GM23338 (cell line): ENCODE data around the gene TASP1. TPM values are rescaled to one million over a fixed set of nuclear protein-coding genes. Genes with fewer than 3 reads are reported as not detected.

Source experiments
- ATAC-seq: fragments of 200-7000 bp; cut with Tn5 transposase; 3 replicates; pipeline ENCODE4 v1.9.1; 2020
- DNase-seq: peaks from one replicate; pipeline ENCODE4 v3.0.0-alpha.2; 2015; ENCODE audit warnings: low spot score
- H2AFZ ChIP-seq: fragments of 200-600 bp; sonication (generic); 2 replicates; pipeline ENCODE4 v1.8.0; 2016; ENCODE audit warnings: antibody characterized with exemption, mild to moderate bottlenecking, moderate library complexity
- H3F3A ChIP-seq: fragments of 200-600 bp; sonication (generic); replicated peaks from 2 replicates; pipeline ENCODE4 v1.8.0; 2017; ENCODE audit warnings: antibody characterized with exemption, mixed run types, low read depth
- H3K27ac ChIP-seq: fragments of 200-600 bp; sonication (generic); 2 replicates; pipeline ENCODE4 v1.6.1; 2016; ENCODE audit warnings: low read depth
- H3K27me3 ChIP-seq: fragments of 200-600 bp; sonication (generic); 2 replicates; pipeline ENCODE4 v1.8.0; 2016; ENCODE audit warnings: mild to moderate bottlenecking, mixed run types, moderate library complexity; ENCODE audit not compliant: insufficient read depth
- H3K36me3 ChIP-seq: fragments of 200-600 bp; sonication (generic); 2 replicates; pipeline ENCODE4 v1.8.0; 2016; ENCODE audit warnings: mild to moderate bottlenecking; ENCODE audit not compliant: insufficient read depth
- H3K4me1 ChIP-seq: fragments of 200-600 bp; sonication (generic); 2 replicates; pipeline ENCODE4 v1.8.0; 2016; ENCODE audit warnings: mild to moderate bottlenecking, moderate library complexity; ENCODE audit not compliant: insufficient read depth
- H3K4me2 ChIP-seq: fragments of 200-600 bp; sonication (generic); 2 replicates; pipeline ENCODE4 v1.7.1; 2017; ENCODE audit warnings: mixed run types
- H3K4me3 ChIP-seq: fragments of 200-600 bp; sonication (generic); 2 replicates; pipeline ENCODE4 v1.6.1; 2016; ENCODE audit warnings: mixed run types
- H3K79me2 ChIP-seq: fragments of 200-600 bp; sonication (generic); replicated peaks from 2 replicates; pipeline ENCODE4 v1.8.0; 2017; ENCODE audit warnings: mild to moderate bottlenecking; ENCODE audit not compliant: insufficient read depth
- H3K9me2 ChIP-seq: fragments of 200-600 bp; sonication (generic); 2 replicates; pipeline ENCODE4 v1.8.0; 2017; ENCODE audit not compliant: insufficient read depth
- H4K20me1 ChIP-seq: fragments of 200-600 bp; sonication (generic); replicated peaks from 2 replicates; pipeline ENCODE4 v1.8.0; 2017; ENCODE audit warnings: mild to moderate bottlenecking; ENCODE audit not compliant: insufficient read depth
- H3K27ac Mint-ChIP-seq: 2 replicates; pipeline ENCODE4 v1.8.0; 2020; ENCODE audit warnings: inconsistent platforms, mild to moderate bottlenecking, moderate library complexity, mixed read lengths
- H3K27me3 Mint-ChIP-seq: 3 replicates; pipeline ENCODE4 v1.8.0; 2022; ENCODE audit warnings: low read depth, mild to moderate bottlenecking, moderate library complexity, mixed read lengths, inconsistent platforms; ENCODE audit not compliant: insufficient read depth, poor library complexity
- H3K36me3 Mint-ChIP-seq: 3 replicates; pipeline ENCODE4 v1.8.0; 2021; ENCODE audit warnings: low read depth, mild to moderate bottlenecking, inconsistent platforms, moderate library complexity, mixed read lengths
- H3K4me1 Mint-ChIP-seq: 3 replicates; pipeline ENCODE4 v1.8.0; 2020; ENCODE audit warnings: mild to moderate bottlenecking, inconsistent platforms, mixed read lengths
- H3K4me3 Mint-ChIP-seq: 3 replicates; pipeline ENCODE4 v1.8.0; 2021; ENCODE audit warnings: moderate library complexity, mild to moderate bottlenecking, inconsistent platforms, mixed read lengths
- H3K9me3 Mint-ChIP-seq: 3 replicates; pipeline ENCODE4 v1.8.0; 2020; ENCODE audit warnings: moderate library complexity, mild to moderate bottlenecking, inconsistent platforms, mixed read lengths
- CREB1 ChIP-seq: fragments of 250-450 bp; sonication (Bioruptor Pico); IDR thresholded peaks from 2 replicates; pipeline ENCODE4 v1.5.0; 2020; ENCODE audit warnings: low read depth, mild to moderate bottlenecking, moderate library complexity
- EZH2phosphoT487 ChIP-seq: fragments of 200-600 bp; sonication (generic); IDR thresholded peaks from one replicate; pipeline ENCODE4 v1.8.1; 2018; ENCODE audit warnings: antibody characterized with exemption; ENCODE audit not compliant: unreplicated experiment
- JUNB ChIP-seq: IDR thresholded peaks from one replicate; pipeline ENCODE4 v1.6.1; 2016; ENCODE audit warnings: antibody characterized with exemption; ENCODE audit not compliant: unreplicated experiment
- NANOG ChIP-seq: IDR thresholded peaks from 2 replicates; pipeline ENCODE4 v1.6.1; 2016; ENCODE audit warnings: antibody characterized with exemption, borderline replicate concordance
- POLR2AphosphoS5 ChIP-seq: IDR thresholded peaks from 2 replicates; pipeline ENCODE4 v1.6.1; 2016; ENCODE audit warnings: antibody characterized with exemption, low read depth
- STAT1 ChIP-seq: IDR thresholded peaks from one replicate; pipeline ENCODE4 v1.6.1; 2016; ENCODE audit warnings: antibody characterized with exemption; ENCODE audit not compliant: unreplicated experiment
- ZNF114 ChIP-seq: fragments of 250-450 bp; sonication (Bioruptor Pico); IDR thresholded peaks from 2 replicates; pipeline ENCODE4 v1.5.0; 2020; ENCODE audit warnings: mild to moderate bottlenecking, moderate library complexity
- ZNF331 ChIP-seq: fragments of 250-450 bp; sonication (Bioruptor Pico); IDR thresholded peaks from 2 replicates; pipeline ENCODE4 v1.5.0; 2020; ENCODE audit warnings: low read depth, mild to moderate bottlenecking, moderate library complexity
- polyA plus RNA-seq: library from polyadenylated mRNA; unstranded; fragments of >200 nt; fragmentation: Nextera tagmentation; extraction: Ambion mirVana; gene quantifications from 2 replicates; pipeline ENCODE4 v1.2.1, GENCODE V29; 2016
- total RNA-seq: library from RNA; depleted of rRNA; stranded (reverse); fragments of >200 nt; shearing (Covaris generic); gene quantifications from 2 replicates; pipeline ENCODE4 v1.2.3, GENCODE V29; 2014
- TF ChIP-seq, protein P1 (sequence below): fragments of 250-450 bp; sonication (Bioruptor Pico); IDR thresholded peaks from 2 replicates; pipeline ENCODE4 v1.5.0; 2020; ENCODE audit warnings: mild to moderate bottlenecking, moderate library complexity
- TF ChIP-seq, protein P2 (sequence below): IDR thresholded peaks from 2 replicates; pipeline ENCODE4 v1.6.1; 2016; ENCODE audit warnings: antibody characterized with exemption
- TF ChIP-seq, protein P3 (sequence below), 2 experiments: fragments of 200-600 bp in 1 of 2; sonication (generic) in 1 of 2; conservative IDR thresholded peaks; 2 replicates each; pipeline versions ENCODE4 v1.5.1 to v1.6.1; 2016 to 2017; ENCODE audit warnings: antibody characterized with exemption in 2 of 2, low read depth in 2 of 2, mild to moderate bottlenecking in 2 of 2, moderate library complexity in 1 of 2
- TF ChIP-seq, protein P4 (sequence below): IDR thresholded peaks from one replicate; pipeline ENCODE4 v1.6.1; 2018; ENCODE audit warnings: antibody characterized with exemption; ENCODE audit not compliant: unreplicated experiment

TASP1 gene
- total and polyA plus RNA-seq, 2 experiments from 2014 or later: 9.7 to 9.8 TPM

DNA sequence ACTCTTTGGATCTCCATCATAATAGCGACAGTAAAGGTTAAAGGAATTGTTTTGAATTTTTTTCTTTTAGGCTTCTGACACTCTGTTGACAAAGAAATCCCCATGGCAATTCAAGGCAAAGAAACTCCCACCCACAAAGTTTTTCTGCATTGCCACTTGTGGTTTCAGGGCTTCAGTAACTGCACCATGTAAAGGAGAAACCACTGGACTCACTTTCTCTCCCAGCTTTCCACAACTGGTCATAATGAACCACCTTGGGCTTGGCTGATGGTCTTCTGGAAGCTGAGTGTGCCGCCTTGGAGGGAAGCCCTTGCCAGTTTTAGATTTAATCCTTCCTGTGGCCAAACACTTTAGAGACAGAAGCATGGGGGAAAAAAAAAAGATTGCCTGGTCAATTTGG lies 254.6 kb downstream of the TASP1 start (continued):
- TF ChIP-seq, protein P1, sequence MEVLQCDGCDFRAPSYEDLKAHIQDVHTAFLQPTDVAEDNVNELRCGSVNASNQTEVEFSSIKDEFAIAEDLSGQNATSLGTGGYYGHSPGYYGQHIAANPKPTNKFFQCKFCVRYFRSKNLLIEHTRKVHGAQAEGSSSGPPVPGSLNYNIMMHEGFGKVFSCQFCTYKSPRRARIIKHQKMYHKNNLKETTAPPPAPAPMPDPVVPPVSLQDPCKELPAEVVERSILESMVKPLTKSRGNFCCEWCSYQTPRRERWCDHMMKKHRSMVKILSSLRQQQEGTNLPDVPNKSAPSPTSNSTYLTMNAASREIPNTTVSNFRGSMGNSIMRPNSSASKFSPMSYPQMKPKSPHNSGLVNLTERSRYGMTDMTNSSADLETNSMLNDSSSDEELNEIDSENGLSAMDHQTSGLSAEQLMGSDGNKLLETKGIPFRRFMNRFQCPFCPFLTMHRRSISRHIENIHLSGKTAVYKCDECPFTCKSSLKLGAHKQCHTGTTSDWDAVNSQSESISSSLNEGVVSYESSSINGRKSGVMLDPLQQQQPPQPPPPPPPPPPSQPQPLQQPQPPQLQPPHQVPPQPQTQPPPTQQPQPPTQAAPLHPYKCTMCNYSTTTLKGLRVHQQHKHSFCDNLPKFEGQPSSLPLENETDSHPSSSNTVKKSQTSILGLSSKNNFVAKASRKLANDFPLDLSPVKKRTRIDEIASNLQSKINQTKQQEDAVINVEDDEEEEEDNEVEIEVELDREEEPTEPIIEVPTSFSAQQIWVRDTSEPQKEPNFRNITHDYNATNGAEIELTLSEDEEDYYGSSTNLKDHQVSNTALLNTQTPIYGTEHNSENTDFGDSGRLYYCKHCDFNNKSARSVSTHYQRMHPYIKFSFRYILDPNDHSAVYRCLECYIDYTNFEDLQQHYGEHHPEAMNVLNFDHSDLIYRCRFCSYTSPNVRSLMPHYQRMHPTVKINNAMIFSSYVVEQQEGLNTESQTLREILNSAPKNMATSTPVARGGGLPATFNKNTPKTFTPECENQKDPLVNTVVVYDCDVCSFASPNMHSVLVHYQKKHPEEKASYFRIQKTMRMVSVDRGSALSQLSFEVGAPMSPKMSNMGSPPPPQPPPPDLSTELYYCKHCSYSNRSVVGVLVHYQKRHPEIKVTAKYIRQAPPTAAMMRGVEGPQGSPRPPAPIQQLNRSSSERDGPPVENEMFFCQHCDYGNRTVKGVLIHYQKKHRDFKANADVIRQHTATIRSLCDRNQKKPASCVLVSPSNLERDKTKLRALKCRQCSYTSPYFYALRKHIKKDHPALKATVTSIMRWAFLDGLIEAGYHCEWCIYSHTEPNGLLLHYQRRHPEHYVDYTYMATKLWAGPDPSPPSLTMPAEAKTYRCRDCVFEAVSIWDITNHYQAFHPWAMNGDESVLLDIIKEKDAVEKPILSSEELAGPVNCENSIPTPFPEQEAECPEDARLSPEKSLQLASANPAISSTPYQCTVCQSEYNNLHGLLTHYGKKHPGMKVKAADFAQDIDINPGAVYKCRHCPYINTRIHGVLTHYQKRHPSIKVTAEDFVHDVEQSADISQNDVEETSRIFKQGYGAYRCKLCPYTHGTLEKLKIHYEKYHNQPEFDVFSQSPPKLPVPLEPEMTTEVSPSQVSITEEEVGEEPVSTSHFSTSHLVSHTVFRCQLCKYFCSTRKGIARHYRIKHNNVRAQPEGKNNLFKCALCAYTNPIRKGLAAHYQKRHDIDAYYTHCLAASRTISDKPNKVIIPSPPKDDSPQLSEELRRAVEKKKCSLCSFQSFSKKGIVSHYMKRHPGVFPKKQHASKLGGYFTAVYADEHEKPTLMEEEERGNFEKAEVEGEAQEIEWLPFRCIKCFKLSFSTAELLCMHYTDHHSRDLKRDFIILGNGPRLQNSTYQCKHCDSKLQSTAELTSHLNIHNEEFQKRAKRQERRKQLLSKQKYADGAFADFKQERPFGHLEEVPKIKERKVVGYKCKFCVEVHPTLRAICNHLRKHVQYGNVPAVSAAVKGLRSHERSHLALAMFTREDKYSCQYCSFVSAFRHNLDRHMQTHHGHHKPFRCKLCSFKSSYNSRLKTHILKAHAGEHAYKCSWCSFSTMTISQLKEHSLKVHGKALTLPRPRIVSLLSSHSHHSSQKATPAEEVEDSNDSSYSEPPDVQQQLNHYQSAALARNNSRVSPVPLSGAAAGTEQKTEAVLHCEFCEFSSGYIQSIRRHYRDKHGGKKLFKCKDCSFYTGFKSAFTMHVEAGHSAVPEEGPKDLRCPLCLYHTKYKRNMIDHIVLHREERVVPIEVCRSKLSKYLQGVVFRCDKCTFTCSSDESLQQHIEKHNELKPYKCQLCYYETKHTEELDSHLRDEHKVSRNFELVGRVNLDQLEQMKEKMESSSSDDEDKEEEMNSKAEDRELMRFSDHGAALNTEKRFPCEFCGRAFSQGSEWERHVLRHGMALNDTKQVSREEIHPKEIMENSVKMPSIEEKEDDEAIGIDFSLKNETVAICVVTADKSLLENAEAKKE (CRISPR knock-in tag): no peak
- TF ChIP-seq, protein P2, sequence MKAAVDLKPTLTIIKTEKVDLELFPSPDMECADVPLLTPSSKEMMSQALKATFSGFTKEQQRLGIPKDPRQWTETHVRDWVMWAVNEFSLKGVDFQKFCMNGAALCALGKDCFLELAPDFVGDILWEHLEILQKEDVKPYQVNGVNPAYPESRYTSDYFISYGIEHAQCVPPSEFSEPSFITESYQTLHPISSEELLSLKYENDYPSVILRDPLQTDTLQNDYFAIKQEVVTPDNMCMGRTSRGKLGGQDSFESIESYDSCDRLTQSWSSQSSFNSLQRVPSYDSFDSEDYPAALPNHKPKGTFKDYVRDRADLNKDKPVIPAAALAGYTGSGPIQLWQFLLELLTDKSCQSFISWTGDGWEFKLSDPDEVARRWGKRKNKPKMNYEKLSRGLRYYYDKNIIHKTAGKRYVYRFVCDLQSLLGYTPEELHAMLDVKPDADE: no peak
- no peak for TF ChIP-seq JUNB

DNA sequence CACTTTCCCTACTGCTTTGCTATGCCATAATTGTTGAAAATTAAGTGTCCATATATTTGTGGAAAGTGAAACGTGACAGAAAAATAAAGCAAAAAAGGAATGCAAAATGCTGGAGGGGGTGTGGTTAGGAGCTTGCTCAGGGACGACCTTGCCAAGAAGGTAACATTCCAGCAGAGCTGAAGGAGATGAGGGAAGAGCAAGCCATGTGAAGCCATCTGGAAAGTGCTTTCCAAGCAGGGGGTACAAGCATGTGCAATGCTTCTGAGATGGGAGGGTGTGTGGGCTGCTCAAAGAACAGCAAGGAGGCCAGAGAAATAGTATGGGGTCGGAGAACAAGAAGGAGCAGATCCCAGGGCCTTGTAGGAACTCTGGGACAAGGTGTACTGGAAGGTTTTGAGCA lies 255.9 kb downstream of the TASP1 start:
- H2AFZ ChIP-seq: no peak overlapping the region
- no peaks in the 10 kb centered on the region; the same call in 2 of the 3 replicates for H3K4me1 Mint-ChIP-seq
- H3K4me1 ChIP-seq: peaks cover 11% of the 10 kb centered on the region
- no peak for DNase-seq
- peaks cover 8% of the 10 kb centered on the region for H3K27me3 Mint-ChIP-seq
- no peaks in the 10 kb centered on the region for H3F3A ChIP-seq
- H3K4me3 Mint-ChIP-seq: no peak overlapping the region
- H3K79me2 ChIP-seq: no peaks in the 10 kb centered on the region
- no peak for ATAC-seq
- H3K36me3 ChIP-seq: peaks cover 4% of the 10 kb centered on the region; the same call in 1 of the 2 replicates
- no peak overlapping the region for H3K4me3 ChIP-seq
- H3K27ac ChIP-seq: no peak overlapping the region
- no peaks in the 10 kb centered on the region for H3K27me3 ChIP-seq
- no peak overlapping the region for H3K4me2 ChIP-seq
- H4K20me1 ChIP-seq: no peaks in the 10 kb centered on the region
- H3K27ac Mint-ChIP-seq: no peak overlapping the region
- peaks cover 65% of the 10 kb centered on the region for H3K36me3 Mint-ChIP-seq
- 0 out of 2 replicates have a peak, but pooled peaks cover 8% of the 10 kb centered on the region for H3K9me2 ChIP-seq
- peaks cover 39% of the 10 kb centered on the region for H3K9me3 Mint-ChIP-seq
- TF ChIP-seq POLR2AphosphoS5 (no peak), NANOG (no peak), JUNB (no peak), STAT1 (no peak), ZNF114 (CRISPR knock-in tag) (no peak), ZNF331 (CRISPR knock-in tag) (no peak), CREB1 (CRISPR knock-in tag) (no peak), EZH2phosphoT487 (no peak)
- TF ChIP-seq, protein P3, sequence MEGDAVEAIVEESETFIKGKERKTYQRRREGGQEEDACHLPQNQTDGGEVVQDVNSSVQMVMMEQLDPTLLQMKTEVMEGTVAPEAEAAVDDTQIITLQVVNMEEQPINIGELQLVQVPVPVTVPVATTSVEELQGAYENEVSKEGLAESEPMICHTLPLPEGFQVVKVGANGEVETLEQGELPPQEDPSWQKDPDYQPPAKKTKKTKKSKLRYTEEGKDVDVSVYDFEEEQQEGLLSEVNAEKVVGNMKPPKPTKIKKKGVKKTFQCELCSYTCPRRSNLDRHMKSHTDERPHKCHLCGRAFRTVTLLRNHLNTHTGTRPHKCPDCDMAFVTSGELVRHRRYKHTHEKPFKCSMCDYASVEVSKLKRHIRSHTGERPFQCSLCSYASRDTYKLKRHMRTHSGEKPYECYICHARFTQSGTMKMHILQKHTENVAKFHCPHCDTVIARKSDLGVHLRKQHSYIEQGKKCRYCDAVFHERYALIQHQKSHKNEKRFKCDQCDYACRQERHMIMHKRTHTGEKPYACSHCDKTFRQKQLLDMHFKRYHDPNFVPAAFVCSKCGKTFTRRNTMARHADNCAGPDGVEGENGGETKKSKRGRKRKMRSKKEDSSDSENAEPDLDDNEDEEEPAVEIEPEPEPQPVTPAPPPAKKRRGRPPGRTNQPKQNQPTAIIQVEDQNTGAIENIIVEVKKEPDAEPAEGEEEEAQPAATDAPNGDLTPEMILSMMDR (conservative IDR thresholded peaks at IDR 0.05; ENCODE audit: low read depth in 2 of 2): no peak
- TF ChIP-seq, protein P2: no peak
- TF ChIP-seq, protein P4, sequence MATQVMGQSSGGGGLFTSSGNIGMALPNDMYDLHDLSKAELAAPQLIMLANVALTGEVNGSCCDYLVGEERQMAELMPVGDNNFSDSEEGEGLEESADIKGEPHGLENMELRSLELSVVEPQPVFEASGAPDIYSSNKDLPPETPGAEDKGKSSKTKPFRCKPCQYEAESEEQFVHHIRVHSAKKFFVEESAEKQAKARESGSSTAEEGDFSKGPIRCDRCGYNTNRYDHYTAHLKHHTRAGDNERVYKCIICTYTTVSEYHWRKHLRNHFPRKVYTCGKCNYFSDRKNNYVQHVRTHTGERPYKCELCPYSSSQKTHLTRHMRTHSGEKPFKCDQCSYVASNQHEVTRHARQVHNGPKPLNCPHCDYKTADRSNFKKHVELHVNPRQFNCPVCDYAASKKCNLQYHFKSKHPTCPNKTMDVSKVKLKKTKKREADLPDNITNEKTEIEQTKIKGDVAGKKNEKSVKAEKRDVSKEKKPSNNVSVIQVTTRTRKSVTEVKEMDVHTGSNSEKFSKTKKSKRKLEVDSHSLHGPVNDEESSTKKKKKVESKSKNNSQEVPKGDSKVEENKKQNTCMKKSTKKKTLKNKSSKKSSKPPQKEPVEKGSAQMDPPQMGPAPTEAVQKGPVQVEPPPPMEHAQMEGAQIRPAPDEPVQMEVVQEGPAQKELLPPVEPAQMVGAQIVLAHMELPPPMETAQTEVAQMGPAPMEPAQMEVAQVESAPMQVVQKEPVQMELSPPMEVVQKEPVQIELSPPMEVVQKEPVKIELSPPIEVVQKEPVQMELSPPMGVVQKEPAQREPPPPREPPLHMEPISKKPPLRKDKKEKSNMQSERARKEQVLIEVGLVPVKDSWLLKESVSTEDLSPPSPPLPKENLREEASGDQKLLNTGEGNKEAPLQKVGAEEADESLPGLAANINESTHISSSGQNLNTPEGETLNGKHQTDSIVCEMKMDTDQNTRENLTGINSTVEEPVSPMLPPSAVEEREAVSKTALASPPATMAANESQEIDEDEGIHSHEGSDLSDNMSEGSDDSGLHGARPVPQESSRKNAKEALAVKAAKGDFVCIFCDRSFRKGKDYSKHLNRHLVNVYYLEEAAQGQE: no peak
